Esophagus (tissue), 2 donors: ENCODE measurements around the gene SLC24A3. TPM values are rescaled to one million over a fixed set of nuclear protein-coding genes. Genes with fewer than 3 reads are reported as not detected.

Source experiments
- H3K27ac ChIP-seq, 2 donors: one replicate each; pipeline ENCODE4 v1.5.1; 2013; ENCODE audit warnings: low read depth in 2 of 2, mild to moderate bottlenecking in 2 of 2, inconsistent platforms in 1 of 2, low read length in 1 of 2, moderate library complexity in 1 of 2
- H3K27me3 ChIP-seq, 2 donors: one replicate each; pipeline ENCODE4 v1.6.1; 2013; ENCODE audit warnings: low read length in 2 of 2, control low read depth in 1 of 2, mild to moderate bottlenecking in 1 of 2; ENCODE audit not compliant: insufficient read depth in 2 of 2, control insufficient read depth in 1 of 2
- H3K36me3 ChIP-seq, 2 donors: one replicate each; pipeline ENCODE4 v1.6.1; 2013; ENCODE audit warnings: low read length in 1 of 2; ENCODE audit not compliant: control insufficient read depth in 2 of 2, insufficient read depth in 2 of 2
- H3K4me1 ChIP-seq, 2 donors: one replicate each; pipeline ENCODE4 v1.6.1; 2013; ENCODE audit warnings: low read length in 1 of 2; ENCODE audit not compliant: control insufficient read depth in 2 of 2, insufficient read depth in 2 of 2
- H3K4me3 ChIP-seq, 2 donors: one replicate each; pipeline ENCODE4 v1.5.1; 2013; ENCODE audit warnings: low read length in 2 of 2, mild to moderate bottlenecking in 2 of 2, low read depth in 1 of 2, moderate library complexity in 1 of 2
- H3K9me3 ChIP-seq, 2 donors: one replicate each; pipeline ENCODE4 v1.6.1; 2013; ENCODE audit warnings: mild to moderate bottlenecking in 2 of 2, low read depth in 1 of 2, low read length in 1 of 2, moderate library complexity in 1 of 2; ENCODE audit not compliant: control insufficient read depth in 2 of 2, insufficient read depth in 1 of 2
- WGBS, 2 donors: extraction: QIAGEN DNeasy Blood & Tissue Kit; methylation state at CpG; one replicate each; pipeline ENCODE4 v1.1.7; 2013; 5-methylcytosine and 5-hydroxymethylcytosine counted together
- polyA plus RNA-seq, 2 donors: library from polyadenylated mRNA; stranded (reverse); fragments of 200-250 nt; gene quantifications; one replicate each; pipeline ENCODE4 v1.2.3, GENCODE V29; 2013
- donor health status: healthy with polysubstance abuse.
- donor health status: Bipolar disorder and iron deficiency.

Gene SLC24A3
- polyA plus RNA-seq, 2 donors = 6.5 to 7.3 TPM

- Histone ChIP-seq H3K27me3 (no peaks in the 10 kb centered on the region), H3K27ac (no peak overlapping the region), H3K4me1 (peaks cover 2 to 11% of the 10 kb centered on the region in 2 donors), H3K4me3 (no peak overlapping the region), H3K36me3 (no peaks in the 10 kb centered on the region), H3K9me3 (peaks cover 0 to 3% of the 10 kb centered on the region in 2 donors)
- WGBS, 2 donors = 70 to 73% methylated on average over 1 of the region's 1 CpG
Measured at GRCh38 chr20:19709635-19710335, 497.3 kb downstream of the SLC24A3 start.

DNA sequence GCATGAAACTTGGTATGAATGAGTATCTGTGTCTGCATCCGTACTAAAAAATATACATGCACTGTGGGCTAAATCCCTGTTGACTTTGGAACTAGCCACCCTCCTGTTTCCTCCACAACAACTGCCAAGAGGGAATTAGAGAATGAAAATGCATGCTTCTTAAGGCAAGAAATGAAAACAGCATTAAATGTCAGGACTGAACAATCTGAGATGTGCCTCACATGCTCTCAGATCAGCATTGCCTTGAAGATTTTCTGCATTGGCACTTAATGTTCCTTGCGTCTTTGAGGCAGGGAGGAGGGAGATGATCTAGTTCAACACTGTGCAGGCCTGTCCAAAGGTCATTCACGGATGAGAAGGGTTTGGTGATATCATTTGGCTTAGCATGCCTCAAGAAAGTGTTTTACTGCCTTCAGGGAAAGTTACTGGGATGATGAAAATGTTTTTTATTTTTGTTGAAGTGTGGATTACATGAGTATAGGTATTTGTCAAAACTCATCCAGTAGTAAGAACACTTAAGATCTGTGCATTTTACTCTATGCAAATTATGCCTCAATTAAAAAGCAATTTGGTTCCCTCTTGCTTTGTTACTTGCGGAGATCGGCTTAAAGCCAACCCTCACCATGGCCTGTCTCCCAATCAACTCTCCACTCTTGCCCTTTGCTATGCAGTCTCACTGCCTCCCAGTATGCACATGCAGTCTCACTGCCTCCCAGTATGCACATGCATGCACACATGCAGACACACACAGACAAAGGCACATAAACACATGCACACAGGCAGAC is 498.1 kb downstream of the SLC24A3 start:
- Histone ChIP-seq H3K9me3 (peaks cover 0 to 3% of the 10 kb centered on the region in 2 donors), H3K27ac (no peak overlapping the region), H3K4me1 (peaks cover 2 to 11% of the 10 kb centered on the region in 2 donors), H3K36me3 (no peaks in the 10 kb centered on the region), H3K27me3 (no peaks in the 10 kb centered on the region), H3K4me3 (no peak overlapping the region)
- 40 to 44% methylated on average over 5 of the region's 5 CpGs for WGBS, 2 donors

- Histone ChIP-seq H3K27me3 (no peaks in the 10 kb centered on the region), H3K4me1 (peaks cover 2 to 11% of the 10 kb centered on the region in 2 donors)
- 89 to 93% methylated on average over 11 of the region's 11 CpGs for WGBS, 2 donors
Measured at GRCh38 chr20:19711126-19711525, 498.7 kb downstream of the SLC24A3 start.

DNA sequence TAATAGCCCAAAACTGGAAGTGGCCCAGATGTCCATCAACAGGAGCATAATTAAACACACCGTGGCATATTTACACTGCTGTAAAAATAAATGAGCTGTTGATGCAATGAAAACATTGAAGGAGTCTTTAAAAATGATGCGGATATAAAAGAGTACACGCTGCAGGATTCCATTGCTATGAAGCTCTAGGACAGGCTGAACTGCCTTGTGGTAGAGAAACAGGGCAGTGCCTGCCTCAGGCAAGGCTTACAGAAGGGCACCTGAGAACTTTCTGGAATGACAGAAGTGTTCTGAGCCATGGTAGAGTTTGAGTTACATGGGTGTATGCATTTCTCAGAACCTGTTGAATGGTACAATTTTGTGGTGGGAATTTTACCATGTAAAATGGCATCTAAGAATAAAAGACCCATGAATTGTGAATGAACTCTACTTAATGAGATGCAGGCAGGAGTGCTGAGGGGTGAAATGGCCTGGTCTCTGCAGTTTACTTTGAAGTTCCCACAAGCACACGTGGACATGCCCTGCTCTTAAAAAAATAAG is 500.3 kb downstream of the SLC24A3 start:
- WGBS, 2 donors = 33 to 47% methylated on average over 4 of the region's 4 CpGs
- H3K27ac ChIP-seq = peak overlapping the region; percentile 50 to 67
- H3K36me3 ChIP-seq = no peaks in the 10 kb centered on the region

More at GRCh38 chr20:19711126-19711525, 498.7 kb downstream of the SLC24A3 start:
- peaks cover 0 to 3% of the 10 kb centered on the region in 2 donors for H3K9me3 ChIP-seq
- H3K27ac ChIP-seq = no peak overlapping the region
- no peak overlapping the region for H3K4me3 ChIP-seq
- H3K36me3 ChIP-seq = no peaks in the 10 kb centered on the region

DNA sequence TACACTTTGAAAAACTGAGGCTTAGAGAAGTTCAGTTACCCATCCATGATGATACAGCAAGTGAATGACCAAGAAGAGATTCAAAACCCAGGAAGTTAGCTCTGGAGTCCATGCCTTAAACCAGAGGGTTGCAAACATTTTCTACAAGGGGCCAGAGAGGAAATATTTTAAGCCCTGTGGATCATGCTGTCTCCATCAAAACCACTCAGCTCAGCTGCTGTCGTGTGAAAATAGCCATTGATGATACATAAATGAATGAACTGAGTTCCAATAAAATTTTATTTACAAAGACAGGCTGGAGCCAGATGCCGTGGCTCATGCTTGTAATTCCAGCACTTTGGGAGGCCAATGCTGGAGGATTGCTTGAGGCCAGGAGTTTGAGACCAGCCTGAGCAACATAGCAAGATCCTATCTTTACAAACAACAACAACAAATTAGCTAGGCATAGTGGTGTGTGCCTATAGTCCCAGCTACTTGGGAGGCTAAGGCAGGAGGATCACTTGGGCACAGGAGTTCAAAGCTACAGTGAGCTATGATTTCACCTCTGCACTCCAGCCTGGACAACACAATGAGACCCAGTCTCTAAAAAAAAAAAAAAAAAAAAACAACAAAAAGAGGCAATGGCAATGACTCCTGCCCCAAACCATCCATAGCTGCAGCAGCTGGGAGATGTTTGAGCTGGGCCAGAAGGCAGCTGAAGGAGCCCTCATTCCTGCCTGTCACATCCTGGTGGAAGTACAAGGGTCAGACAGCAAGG is 501.6 kb downstream of the SLC24A3 start:
- no peak overlapping the region for H3K27ac ChIP-seq
- H3K4me1 ChIP-seq = peaks cover 2 to 11% of the 10 kb centered on the region in 2 donors
- H3K9me3 ChIP-seq = peaks cover 0 to 3% of the 10 kb centered on the region in 2 donors
- H3K27me3 ChIP-seq = no peaks in the 10 kb centered on the region
- WGBS, 2 donors = 73 to 74% methylated on average over 2 of the region's 2 CpGs
- H3K36me3 ChIP-seq = no peaks in the 10 kb centered on the region
- H3K4me3 ChIP-seq = no peak overlapping the region

More for the DNA sequence above, 500.3 kb downstream of the SLC24A3 start:
- H3K4me3 ChIP-seq = no peak overlapping the region
- H3K27me3 ChIP-seq = no peaks in the 10 kb centered on the region
- H3K4me1 ChIP-seq = peaks cover 2 to 11% of the 10 kb centered on the region in 2 donors
- H3K9me3 ChIP-seq = peaks cover 0 to 3% of the 10 kb centered on the region in 2 donors

DNA sequence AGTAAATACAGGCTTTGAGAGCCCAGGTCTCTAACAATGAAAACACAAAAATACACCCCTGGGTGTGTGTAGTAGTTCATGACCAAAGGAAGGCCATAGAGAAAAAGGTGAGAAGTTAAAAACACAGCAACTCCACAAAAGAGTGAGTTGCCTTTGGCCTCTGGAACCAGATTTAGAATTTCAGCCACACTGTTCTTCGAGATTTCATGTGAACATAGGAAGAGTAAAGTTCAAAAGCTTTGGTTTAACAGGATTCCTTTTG is 502.1 kb downstream of the SLC24A3 start:
- H3K4me3 ChIP-seq = no peak overlapping the region
- WGBS, 2 donors = 79 to 81% methylated on average over 1 of the region's 1 CpG
- H3K9me3 ChIP-seq = peaks cover 0 to 3% of the 10 kb centered on the region in 2 donors
- no peaks in the 10 kb centered on the region for H3K27me3 ChIP-seq
- no peaks in the 10 kb centered on the region for H3K36me3 ChIP-seq
- H3K27ac ChIP-seq = no peak overlapping the region
- peaks cover 2 to 11% of the 10 kb centered on the region in 2 donors for H3K4me1 ChIP-seq

- H3K36me3 ChIP-seq = no peaks in the 10 kb centered on the region
- H3K27me3 ChIP-seq = no peaks in the 10 kb centered on the region
- 92 to 97% methylated on average over 3 of the region's 3 CpGs for WGBS, 2 donors
- no peak overlapping the region for H3K27ac ChIP-seq
- peaks cover 2 to 9% of the 10 kb centered on the region in 2 donors for H3K4me1 ChIP-seq
- H3K9me3 ChIP-seq = peaks cover 0 to 3% of the 10 kb centered on the region in 2 donors
- no peak overlapping the region for H3K4me3 ChIP-seq
Measured at GRCh38 chr20:19715986-19716385, 503.5 kb downstream of the SLC24A3 start.

- Histone ChIP-seq H3K4me1 (no peaks in the 10 kb centered on the region), H3K27ac (no peak overlapping the region), H3K27me3 (no peaks in the 10 kb centered on the region), H3K9me3 (no peaks in the 10 kb centered on the region), H3K4me3 (no peak overlapping the region), H3K36me3 (no peaks in the 10 kb centered on the region)
- 78 to 82% methylated on average over 3 of the region's 3 CpGs for WGBS, 2 donors
Measured at GRCh38 chr20:19718880-19719279, 506.4 kb downstream of the SLC24A3 start.

DNA sequence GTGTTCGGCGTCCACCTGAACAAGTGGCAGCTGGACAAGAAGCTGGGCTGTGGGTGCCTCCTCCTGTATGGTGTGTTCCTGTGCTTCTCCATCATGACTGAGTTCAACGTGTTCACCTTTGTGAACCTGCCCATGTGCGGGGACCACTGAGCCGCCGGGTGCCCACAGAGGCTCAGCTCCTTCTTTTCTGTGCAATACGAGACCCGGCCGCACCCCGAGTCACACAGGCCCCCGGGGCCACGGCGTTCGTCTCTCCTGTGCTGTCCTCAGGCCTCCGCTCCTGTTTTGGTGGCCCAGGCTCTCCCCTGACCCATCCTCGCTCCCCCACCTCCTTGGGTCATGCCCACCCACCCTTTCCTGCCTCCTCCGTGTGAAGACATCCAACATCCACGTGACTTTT is 508.5 kb downstream of the SLC24A3 start:
- H3K27ac ChIP-seq = no peak overlapping the region
- WGBS, 2 donors = 88 to 91% methylated on average over 17 to 18 of the region's 18 CpGs
- H3K4me3 ChIP-seq = no peak overlapping the region
- no peaks in the 10 kb centered on the region for H3K36me3 ChIP-seq
- no peaks in the 10 kb centered on the region for H3K27me3 ChIP-seq
- no peaks in the 10 kb centered on the region for H3K9me3 ChIP-seq
- no peaks in the 10 kb centered on the region for H3K4me1 ChIP-seq
